ENCODE data around the gene CABLES1. TPM values are rescaled to one million over a fixed set of nuclear protein-coding genes. Genes with fewer than 3 reads are reported as not detected.

CABLES1 gene
- polyA plus RNA-seq, 1 donor (not counting 4 experiments of a cell fraction or from before 2014, with no cell fraction given) = 1.00 TPM

GRCh38 chr18:23179416-23179815 lies 44.1 kb downstream of the CABLES1 start:
- H3K27me3 ChIP-seq (ENCODE audit: control insufficient read depth, extremely low read depth, insufficient read depth, low read length) = no peaks in the 10 kb centered on the region
- H3K4me3 ChIP-seq (ENCODE audit: control insufficient read depth in 2 of 3, extremely low read depth in 1 of 3, insufficient read depth in 2 of 3, low read depth in 1 of 3, low read length in 3 of 3) = no peak overlapping the region
- no peaks in the 10 kb centered on the region for H3K79me2 ChIP-seq (ENCODE audit: control insufficient read depth, insufficient read depth, low read length)
- no peak overlapping the region for H2AFZ ChIP-seq (ENCODE audit: control insufficient read depth, low read length)
- FAIRE-seq (no peak), DNase-seq (ENCODE audit: low read depth, low spot score) (no peak)
- H3K9me1 ChIP-seq (ENCODE audit: control insufficient read depth, extremely low read depth, insufficient read depth, low read length) = no peaks in the 10 kb centered on the region
- dilution Hi-C loops (cut with MboI; ENCODE audit: extremely low pct_ligation_motif_present, low sequenced_read_pairs) = no loop called here
- TF ChIP-seq, protein P1, sequence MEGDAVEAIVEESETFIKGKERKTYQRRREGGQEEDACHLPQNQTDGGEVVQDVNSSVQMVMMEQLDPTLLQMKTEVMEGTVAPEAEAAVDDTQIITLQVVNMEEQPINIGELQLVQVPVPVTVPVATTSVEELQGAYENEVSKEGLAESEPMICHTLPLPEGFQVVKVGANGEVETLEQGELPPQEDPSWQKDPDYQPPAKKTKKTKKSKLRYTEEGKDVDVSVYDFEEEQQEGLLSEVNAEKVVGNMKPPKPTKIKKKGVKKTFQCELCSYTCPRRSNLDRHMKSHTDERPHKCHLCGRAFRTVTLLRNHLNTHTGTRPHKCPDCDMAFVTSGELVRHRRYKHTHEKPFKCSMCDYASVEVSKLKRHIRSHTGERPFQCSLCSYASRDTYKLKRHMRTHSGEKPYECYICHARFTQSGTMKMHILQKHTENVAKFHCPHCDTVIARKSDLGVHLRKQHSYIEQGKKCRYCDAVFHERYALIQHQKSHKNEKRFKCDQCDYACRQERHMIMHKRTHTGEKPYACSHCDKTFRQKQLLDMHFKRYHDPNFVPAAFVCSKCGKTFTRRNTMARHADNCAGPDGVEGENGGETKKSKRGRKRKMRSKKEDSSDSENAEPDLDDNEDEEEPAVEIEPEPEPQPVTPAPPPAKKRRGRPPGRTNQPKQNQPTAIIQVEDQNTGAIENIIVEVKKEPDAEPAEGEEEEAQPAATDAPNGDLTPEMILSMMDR (optimal IDR thresholded peaks at IDR 0.05 in 1 of 3, IDR thresholded peaks at IDR 0.05 in 1 of 3, conservative IDR thresholded peaks at IDR 0.05 in 1 of 3; ENCODE audit: extremely low read depth in 1 of 3, insufficient read depth in 2 of 3, low read length in 3 of 3) = no peak
- no peak for TF ChIP-seq EZH2 (IDR thresholded peaks at IDR 0.05; ENCODE audit: low read length)
- H3K9me3 ChIP-seq (ENCODE audit: control insufficient read depth, low read depth, low read length) = no peaks in the 10 kb centered on the region
- no peaks in the 10 kb centered on the region for H3K4me1 ChIP-seq (ENCODE audit: control insufficient read depth, extremely low read depth, insufficient read depth, low read length)
- no peak overlapping the region for H3K27ac ChIP-seq (ENCODE audit: control insufficient read depth, insufficient read depth, low read length)
- no peak overlapping the region for H3K9ac ChIP-seq (ENCODE audit: control insufficient read depth, extremely low read depth, insufficient read depth, low read length)
- H3K4me2 ChIP-seq (ENCODE audit: control insufficient read depth, extremely low read depth, insufficient read depth, low read depth, low read length) = no peak overlapping the region
- H3K36me3 ChIP-seq (ENCODE audit: control insufficient read depth in 2 of 2, extremely low read depth in 1 of 2, insufficient read depth in 2 of 2, low read length in 2 of 2) = no peaks in the 10 kb centered on the region
- no peaks in the 10 kb centered on the region for H4K20me1 ChIP-seq (ENCODE audit: control insufficient read depth, extremely low read depth, insufficient read depth, low read length)

DNA sequence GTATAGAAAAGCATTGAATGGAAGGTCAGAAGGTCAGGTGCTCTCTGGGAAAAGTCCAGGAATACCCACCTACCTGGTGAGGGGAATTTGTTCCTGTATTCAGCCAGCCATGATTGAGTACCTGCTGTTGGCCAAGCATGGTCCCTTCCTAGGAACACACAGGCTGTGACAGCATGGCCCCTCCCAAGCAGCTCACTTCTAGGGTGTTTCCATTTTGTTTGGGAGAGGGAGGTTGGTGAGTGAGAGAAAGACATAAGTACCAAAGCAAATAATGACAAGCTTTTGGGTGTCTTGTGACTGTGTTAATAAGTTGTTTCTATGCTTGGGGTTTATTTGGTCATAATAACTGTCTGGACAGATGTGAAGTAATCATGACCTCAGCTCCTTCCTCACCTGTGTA lies 46.3 kb downstream of the CABLES1 start:
- dilution Hi-C loops (cut with MboI; ENCODE audit: extremely low pct_ligation_motif_present, low sequenced_read_pairs) = no loop called here
- Histone ChIP-seq H4K20me1 (ENCODE audit: control insufficient read depth, extremely low read depth, insufficient read depth, low read length) (no peaks in the 10 kb centered on the region), H3K4me2 (ENCODE audit: control insufficient read depth, extremely low read depth, insufficient read depth, low read depth, low read length) (no peak overlapping the region), H3K9ac (ENCODE audit: control insufficient read depth, extremely low read depth, insufficient read depth, low read length) (no peak overlapping the region), H3K9me3 (ENCODE audit: control insufficient read depth, low read depth, low read length) (no peaks in the 10 kb centered on the region), H3K9me1 (ENCODE audit: control insufficient read depth, extremely low read depth, insufficient read depth, low read length) (no peaks in the 10 kb centered on the region), H3K4me3 (ENCODE audit: control insufficient read depth in 2 of 3, extremely low read depth in 1 of 3, insufficient read depth in 2 of 3, low read depth in 1 of 3, low read length in 3 of 3) (no peak overlapping the region), H3K27me3 (ENCODE audit: control insufficient read depth, extremely low read depth, insufficient read depth, low read length) (no peaks in the 10 kb centered on the region), H3K4me1 (ENCODE audit: control insufficient read depth, extremely low read depth, insufficient read depth, low read length) (no peaks in the 10 kb centered on the region), H2AFZ (ENCODE audit: control insufficient read depth, low read length) (no peak overlapping the region), H3K36me3 (ENCODE audit: control insufficient read depth in 2 of 2, extremely low read depth in 1 of 2, insufficient read depth in 2 of 2, low read length in 2 of 2) (no peaks in the 10 kb centered on the region), H3K79me2 (ENCODE audit: control insufficient read depth, insufficient read depth, low read length) (no peaks in the 10 kb centered on the region), H3K27ac (ENCODE audit: control insufficient read depth, insufficient read depth, low read length) (no peak overlapping the region)
- TF ChIP-seq, protein P1 (optimal IDR thresholded peaks at IDR 0.05 in 1 of 3, IDR thresholded peaks at IDR 0.05 in 1 of 3, conservative IDR thresholded peaks at IDR 0.05 in 1 of 3; ENCODE audit: extremely low read depth in 1 of 3, insufficient read depth in 2 of 3, low read length in 3 of 3) = no peak
- no peak for TF ChIP-seq EZH2 (IDR thresholded peaks at IDR 0.05; ENCODE audit: low read length)
- FAIRE-seq (no peak), DNase-seq (ENCODE audit: low read depth, low spot score) (no peak)

Measured in keratinocyte (primary cell).